GM12878 (cell line): Measurements from ENCODE around the gene GCFC2. TPM values are rescaled to one million over a fixed set of nuclear protein-coding genes. Genes with fewer than 3 reads are reported as not detected.

Source experiments
- ATAC-seq: fragments of 200-7000 bp; cut with Tn5 transposase; 3 replicates; pipeline ENCODE4 v1.9.1; 2020; ENCODE audit warnings: mild to moderate bottlenecking, moderate library complexity
- BruUV-seq: library from RNA; stranded (reverse); fragments of 400-500 nt; replicated peaks from 2 replicates; lab custom pipeline; 2021; lab: Mats Ljungman, UMichigan
- CTCF ChIA-PET: fragments of 300-600 bp; sonication (Branson Sonifier 250); formaldehyde crosslinking; extraction: SDS; loops from one replicate; lab custom pipeline; 2021; ENCODE audit warnings: inconsistent platforms; lab: Yijun Ruan, JAX
- POLR2A ChIA-PET: fragments of 350-600 bp; formaldehyde crosslinking; extraction: SDS; loops from one replicate; lab custom pipeline; 2021; ENCODE audit warnings: inconsistent platforms; lab: Charles Lee
- RAD21 ChIA-PET: fragments of 300-600 bp; sonication (Branson Sonifier 250); formaldehyde crosslinking; loops from one replicate; lab custom pipeline; 2023; ENCODE audit warnings: antibody characterized with exemption; ENCODE audit not compliant: unreplicated experiment; lab: Charles Lee
- SMC1A ChIA-PET: fragments of 300-600 bp; sonication (Branson Sonifier 250); formaldehyde crosslinking; loops from one replicate; lab custom pipeline; 2023; ENCODE audit not compliant: unreplicated experiment, uncharacterized antibody; lab: Charles Lee
- DNase-seq: peaks from one replicate; pipeline ENCODE4 v3.0.0-alpha.2; 2011; ENCODE audit warnings: low read depth, low spot score
- FAIRE-seq: peaks from 3 replicates; lab custom pipeline; 2011; peaks lifted over from hg19 to GRCh38; lab: Jason Lieb, UNC
- H2AFZ ChIP-seq: 2 replicates; pipeline ENCODE4 v1.6.0; 2011; ENCODE audit warnings: low read depth, low read length, control low read depth; ENCODE audit not compliant: control insufficient read depth
- H3K27ac ChIP-seq: 2 replicates; pipeline ENCODE4 v1.5.1; 2011; ENCODE audit warnings: control low read depth; ENCODE audit not compliant: control insufficient read depth, insufficient read depth
- H3K27me3 ChIP-seq, 2 experiments: replicated peaks in 1 of 2; 2 replicates each; pipeline versions ENCODE4 v1.6.0 to v1.6.1; 2011; ENCODE audit warnings: low read length in 1 of 2; ENCODE audit not compliant: control insufficient read depth in 2 of 2, insufficient read depth in 2 of 2
- H3K36me3 ChIP-seq, 2 experiments: 2 replicates each; pipeline ENCODE4 v1.5.1; 2011; ENCODE audit warnings: low read length in 1 of 2; ENCODE audit not compliant: control insufficient read depth in 2 of 2, insufficient read depth in 2 of 2
- H3K4me1 ChIP-seq: 2 replicates; pipeline ENCODE4 v1.6.1; 2011; ENCODE audit warnings: mild to moderate bottlenecking, low read length, moderate library complexity, mixed read lengths; ENCODE audit not compliant: control insufficient read depth, insufficient read depth
- H3K4me2 ChIP-seq: 2 replicates; pipeline ENCODE4 v1.6.0; 2011; ENCODE audit warnings: control low read depth; ENCODE audit not compliant: control insufficient read depth, insufficient read depth
- H3K4me3 ChIP-seq: fragments of 200-600 bp; sonication (generic); 2 replicates; pipeline ENCODE4 v1.5.1; 2016
- H3K79me2 ChIP-seq: 2 replicates; pipeline ENCODE4 v1.6.0; 2011; ENCODE audit warnings: low read length; ENCODE audit not compliant: control insufficient read depth, insufficient read depth
- H3K9ac ChIP-seq: 2 replicates; pipeline ENCODE4 v1.8.0; 2011; ENCODE audit warnings: low read length, control low read depth, mixed read lengths; ENCODE audit not compliant: control insufficient read depth, insufficient read depth
- H3K9me3 ChIP-seq: replicated peaks from 3 replicates; pipeline ENCODE4 v1.5.1; 2011; ENCODE audit warnings: mild to moderate bottlenecking, low read length; ENCODE audit not compliant: control insufficient read depth, insufficient read depth
- H4K20me1 ChIP-seq: 2 replicates; pipeline ENCODE4 v1.6.0; 2011; ENCODE audit not compliant: control insufficient read depth, insufficient read depth
- FOXM1 ChIP-seq: IDR thresholded peaks from 2 replicates; pipeline ENCODE4 v1.6.1; 2012; ENCODE audit warnings: low read depth, mild to moderate bottlenecking, inconsistent platforms, low read length, moderate library complexity
- KAT2A ChIP-seq: conservative IDR thresholded peaks from 2 replicates; pipeline ENCODE4 v1.6.1; 2011; ENCODE audit warnings: low read depth, low read length; ENCODE audit not compliant: control insufficient read depth
- NBN ChIP-seq: fragments of 450-650 bp; IDR thresholded peaks from 2 replicates; pipeline ENCODE4 v1.6.1; 2016
- NFXL1 ChIP-seq: fragments of 450-650 bp; IDR thresholded peaks from 2 replicates; pipeline ENCODE4 v1.6.1; 2017; ENCODE audit warnings: antibody characterized with exemption, mild to moderate bottlenecking, borderline replicate concordance
- POU2F2 ChIP-seq: IDR thresholded peaks from 3 replicates; pipeline ENCODE4 v1.6.1; 2011; ENCODE audit warnings: low read depth, mild to moderate bottlenecking, low read length, borderline replicate concordance
- RAD21 ChIP-seq: IDR thresholded peaks from 2 replicates; pipeline ENCODE4 v1.6.1; 2011; ENCODE audit warnings: mild to moderate bottlenecking, low read depth, low read length, moderate library complexity; ENCODE audit not compliant: insufficient read depth
- WGBS: methylation state at CpG from one replicate; pipeline ENCODE4 v1.1.6; 2016; ENCODE audit warnings: low lambda C conversion rate; ENCODE audit not compliant: insufficient replicate concordance, insufficient coverage; ENCODE audit errors: missing lambda C conversion rate; 5-methylcytosine and 5-hydroxymethylcytosine counted together
- in situ Hi-C: fragments of 300-500 bp; cut with MboI; formaldehyde crosslinking; loops from 9 replicates; pipeline ENCODE4 v1.14.3; 2018; ENCODE audit warnings: mixed read lengths
- intact Hi-C: fragments of 100-400 bp; cut with micrococcal nuclease; formaldehyde crosslinking; loops from one replicate; pipeline ENCODE4 v1.14.2; 2022; ENCODE audit not compliant: unreplicated experiment
- polyA plus RNA-seq, 11 experiments: library from polyadenylated mRNA; depleted of rRNA in 4 of 11; unstranded in 6 of 11; stranded (reverse) in 5 of 11; fragments of >200 nt; fragmentation: Nextera tagmentation in 4 of 11; fragmentation: Illumina TruSeq in 1 of 11; extraction: Ambion mirVana in 4 of 11; extraction: Trizol in 1 of 11; gene quantifications; 1 replicate in 1 of 11; 2 replicates in 10 of 11; pipeline versions ENCODE4 v1.2.1 to v1.2.3, GENCODE V29; 2011 to 2016; ENCODE audit warnings: inconsistent platforms in 2 of 11, missing spikeins in 2 of 11, low read depth in 1 of 11
- total RNA-seq, 4 experiments: library from RNA; depleted of rRNA in 3 of 4; stranded (reverse); fragments of >200 nt in 3 of 4; fragmentation: Illumina TruSeq in 1 of 4; extraction: Trizol in 1 of 4; gene quantifications; 2 replicates each; pipeline versions ENCODE4 v1.2.1 to v1.2.3, GENCODE V29; 2013 to 2021
- TF ChIP-seq, protein P1 (sequence below): fragments of 150-350 bp; IDR thresholded peaks from 2 replicates; pipeline ENCODE4 v1.6.1; 2016; ENCODE audit warnings: low read depth, low read length
- TF ChIP-seq, protein P2 (sequence below): fragments of 450-650 bp; IDR thresholded peaks from 2 replicates; pipeline ENCODE4 v1.6.1; 2017; ENCODE audit warnings: low read depth, mild to moderate bottlenecking, moderate library complexity
- TF ChIP-seq, protein P3 (sequence below), 3 experiments: IDR thresholded peaks in 2 of 3; conservative IDR thresholded peaks in 1 of 3; 2 replicates each; pipeline ENCODE4 v1.5.1; 2011; ENCODE audit warnings: low read depth in 3 of 3, low read length in 3 of 3, mild to moderate bottlenecking in 3 of 3, control low read depth in 2 of 3, moderate library complexity in 2 of 3, inconsistent platforms in 1 of 3, mixed read lengths in 1 of 3; ENCODE audit not compliant: control insufficient read depth in 2 of 3, insufficient read depth in 1 of 3; ENCODE audit errors: extremely low read depth in 1 of 3

Gene GCFC2
- total and polyA plus RNA-seq, 10 of the 15 experiments (the other 5 are each of a cell fraction or from before 2014, with no cell fraction given) = 15.5 to 36.5 (median 27.4) TPM

DNA sequence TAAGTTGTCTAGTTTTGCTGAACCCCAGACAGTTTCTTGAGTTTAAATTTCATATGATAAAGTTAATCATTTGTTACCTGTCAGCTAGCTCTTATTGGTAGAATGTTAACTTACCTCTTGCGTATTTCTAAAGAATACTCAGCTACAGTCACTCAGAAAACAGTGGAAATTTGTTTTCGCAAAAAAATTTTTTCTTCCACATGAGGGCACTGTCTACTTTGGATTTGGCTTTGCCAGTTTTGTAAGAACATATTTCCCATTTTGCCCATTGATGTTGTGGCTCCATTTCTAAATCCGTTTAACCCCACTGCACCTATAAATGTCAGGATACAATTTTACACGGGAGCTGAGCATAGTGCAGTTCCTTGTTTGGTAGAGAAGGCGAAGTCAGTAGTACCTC lies 19.1 kb upstream of the GCFC2 start:
- intact Hi-C loops = loop anchor here (5.0 kb wide), 1 partner anchor 867 kb away; no protein-coding TSS in a partner anchor
- WGBS = 33% methylated on average over 5 of the region's 5 CpGs
- RAD21 ChIA-PET = no interaction called here
- SMC1A ChIA-PET = no interaction called here
- Histone ChIP-seq H2AFZ (no peak overlapping the region), H3K27me3 (no peaks in the 10 kb centered on the region), H3K79me2 (no peaks in the 10 kb centered on the region), H3K4me2 (no peak overlapping the region), H3K36me3 (no peaks in the 10 kb centered on the region), H3K9me3 (no peaks in the 10 kb centered on the region; the same call in 2 of the 3 replicates), H3K4me3 (no peak overlapping the region), H4K20me1 (no peaks in the 10 kb centered on the region), H3K4me1 (no peaks in the 10 kb centered on the region), H3K9ac (no peak overlapping the region), H3K27ac (no peak overlapping the region)
- ATAC-seq (no peak), FAIRE-seq (no peak), DNase-seq (no peak)
- BruUV-seq = no TSS peak
- POLR2A ChIA-PET = no interaction called here
- CTCF ChIA-PET = interaction anchor here (1.1 kb wide), 1 partner anchor 167 kb away, joined by 3 read pairs; no protein-coding TSS in a partner anchor
- in situ Hi-C loops = no loop called here
- TF ChIP-seq, protein P1, sequence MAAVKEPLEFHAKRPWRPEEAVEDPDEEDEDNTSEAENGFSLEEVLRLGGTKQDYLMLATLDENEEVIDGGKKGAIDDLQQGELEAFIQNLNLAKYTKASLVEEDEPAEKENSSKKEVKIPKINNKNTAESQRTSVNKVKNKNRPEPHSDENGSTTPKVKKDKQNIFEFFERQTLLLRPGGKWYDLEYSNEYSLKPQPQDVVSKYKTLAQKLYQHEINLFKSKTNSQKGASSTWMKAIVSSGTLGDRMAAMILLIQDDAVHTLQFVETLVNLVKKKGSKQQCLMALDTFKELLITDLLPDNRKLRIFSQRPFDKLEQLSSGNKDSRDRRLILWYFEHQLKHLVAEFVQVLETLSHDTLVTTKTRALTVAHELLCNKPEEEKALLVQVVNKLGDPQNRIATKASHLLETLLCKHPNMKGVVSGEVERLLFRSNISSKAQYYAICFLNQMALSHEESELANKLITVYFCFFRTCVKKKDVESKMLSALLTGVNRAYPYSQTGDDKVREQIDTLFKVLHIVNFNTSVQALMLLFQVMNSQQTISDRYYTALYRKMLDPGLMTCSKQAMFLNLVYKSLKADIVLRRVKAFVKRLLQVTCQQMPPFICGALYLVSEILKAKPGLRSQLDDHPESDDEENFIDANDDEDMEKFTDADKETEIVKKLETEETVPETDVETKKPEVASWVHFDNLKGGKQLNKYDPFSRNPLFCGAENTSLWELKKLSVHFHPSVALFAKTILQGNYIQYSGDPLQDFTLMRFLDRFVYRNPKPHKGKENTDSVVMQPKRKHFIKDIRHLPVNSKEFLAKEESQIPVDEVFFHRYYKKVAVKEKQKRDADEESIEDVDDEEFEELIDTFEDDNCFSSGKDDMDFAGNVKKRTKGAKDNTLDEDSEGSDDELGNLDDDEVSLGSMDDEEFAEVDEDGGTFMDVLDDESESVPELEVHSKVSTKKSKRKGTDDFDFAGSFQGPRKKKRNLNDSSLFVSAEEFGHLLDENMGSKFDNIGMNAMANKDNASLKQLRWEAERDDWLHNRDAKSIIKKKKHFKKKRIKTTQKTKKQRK = no peak
- TF ChIP-seq NFXL1 (no peak), KAT2A (no peak), POU2F2 (no peak), NBN (no peak), FOXM1 (no peak), RAD21 (peak; percentile 61)
- TF ChIP-seq, protein P2, sequence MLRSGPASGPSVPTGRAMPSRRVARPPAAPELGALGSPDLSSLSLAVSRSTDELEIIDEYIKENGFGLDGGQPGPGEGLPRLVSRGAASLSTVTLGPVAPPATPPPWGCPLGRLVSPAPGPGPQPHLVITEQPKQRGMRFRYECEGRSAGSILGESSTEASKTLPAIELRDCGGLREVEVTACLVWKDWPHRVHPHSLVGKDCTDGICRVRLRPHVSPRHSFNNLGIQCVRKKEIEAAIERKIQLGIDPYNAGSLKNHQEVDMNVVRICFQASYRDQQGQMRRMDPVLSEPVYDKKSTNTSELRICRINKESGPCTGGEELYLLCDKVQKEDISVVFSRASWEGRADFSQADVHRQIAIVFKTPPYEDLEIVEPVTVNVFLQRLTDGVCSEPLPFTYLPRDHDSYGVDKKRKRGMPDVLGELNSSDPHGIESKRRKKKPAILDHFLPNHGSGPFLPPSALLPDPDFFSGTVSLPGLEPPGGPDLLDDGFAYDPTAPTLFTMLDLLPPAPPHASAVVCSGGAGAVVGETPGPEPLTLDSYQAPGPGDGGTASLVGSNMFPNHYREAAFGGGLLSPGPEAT = no peak
- TF ChIP-seq, protein P3, sequence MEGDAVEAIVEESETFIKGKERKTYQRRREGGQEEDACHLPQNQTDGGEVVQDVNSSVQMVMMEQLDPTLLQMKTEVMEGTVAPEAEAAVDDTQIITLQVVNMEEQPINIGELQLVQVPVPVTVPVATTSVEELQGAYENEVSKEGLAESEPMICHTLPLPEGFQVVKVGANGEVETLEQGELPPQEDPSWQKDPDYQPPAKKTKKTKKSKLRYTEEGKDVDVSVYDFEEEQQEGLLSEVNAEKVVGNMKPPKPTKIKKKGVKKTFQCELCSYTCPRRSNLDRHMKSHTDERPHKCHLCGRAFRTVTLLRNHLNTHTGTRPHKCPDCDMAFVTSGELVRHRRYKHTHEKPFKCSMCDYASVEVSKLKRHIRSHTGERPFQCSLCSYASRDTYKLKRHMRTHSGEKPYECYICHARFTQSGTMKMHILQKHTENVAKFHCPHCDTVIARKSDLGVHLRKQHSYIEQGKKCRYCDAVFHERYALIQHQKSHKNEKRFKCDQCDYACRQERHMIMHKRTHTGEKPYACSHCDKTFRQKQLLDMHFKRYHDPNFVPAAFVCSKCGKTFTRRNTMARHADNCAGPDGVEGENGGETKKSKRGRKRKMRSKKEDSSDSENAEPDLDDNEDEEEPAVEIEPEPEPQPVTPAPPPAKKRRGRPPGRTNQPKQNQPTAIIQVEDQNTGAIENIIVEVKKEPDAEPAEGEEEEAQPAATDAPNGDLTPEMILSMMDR (IDR thresholded peaks at IDR 0.05 in 2 of 3, conservative IDR thresholded peaks at IDR 0.05 in 1 of 3; ENCODE audit: control insufficient read depth in 2 of 3, extremely low read depth in 1 of 3, insufficient read depth in 1 of 3, low read depth in 3 of 3, low read length in 3 of 3) = peak in 2 of 3 experiments; percentile 30 to 35; a peak in 2 of 6 replicates
